Central memory CD4-positive, alpha-beta T cell (primary cell): ENCODE results near the gene PFKFB2.
A peak's percentile ranks its signal among the peaks of the same experiment; 100 is the strongest.

ENCODE experiments used
- DNase-seq: peaks from one replicate; pipeline ENCODE4 v3.0.0; 2022
- total RNA-seq, 3 experiments: gene quantifications; one replicate each; lab custom pipeline; 2026; lab: John Stamatoyannopoulos, UW

PFKFB2 gene
- 7.1 to 12.3 (median 11.4) reads per million in 3 experiments for total RNA-seq

GRCh38 chr1:207052911-207053769, at the start of gene PFKFB2:
TSS of gene PFKFB2 (plus strand) at chr1:207053275. CDS start at chr1:207054718, 1,443 bp downstream.
- DNase-seq = peak; percentile 94

- no peak for DNase-seq
These were observed 47.9 kb upstream of the PFKFB2 start for GRCh38 chr1:207004931-207005830.

- DNase-seq = no peak
These were observed 47.0 kb upstream of the PFKFB2 start for GRCh38 chr1:207006083-207006482.

GRCh38 chr1:207006914-207007313, 46.2 kb upstream of the PFKFB2 start:
- DNase-seq = no peak

GRCh38 chr1:207007352-207008033, 45.6 kb upstream of the PFKFB2 start:
- DNase-seq = no peak

GRCh38 chr1:207009182-207009850, 43.8 kb upstream of the PFKFB2 start:
- no peak for DNase-seq

- no peak for DNase-seq
These were observed 43.1 kb upstream of the PFKFB2 start for GRCh38 chr1:207009945-207010344.

GRCh38 chr1:207010726-207011125, 42.3 kb upstream of the PFKFB2 start:
- no peak for DNase-seq

- no peak for DNase-seq
These were observed 39.6 kb upstream of the PFKFB2 start for GRCh38 chr1:207013321-207014085.

- no peak for DNase-seq
These were observed 38.3 kb upstream of the PFKFB2 start for GRCh38 chr1:207014728-207015127.

- no peak for DNase-seq
These were observed 37.3 kb upstream of the PFKFB2 start for GRCh38 chr1:207015791-207016190.

GRCh38 chr1:207017615-207018559, 35.2 kb upstream of the PFKFB2 start:
- DNase-seq = no peak

GRCh38 chr1:207018707-207019106, 34.4 kb upstream of the PFKFB2 start:
- DNase-seq = no peak

- no peak for DNase-seq
These were observed 33.9 kb upstream of the PFKFB2 start for GRCh38 chr1:207019161-207019560.

- no peak for DNase-seq
These were observed 33.4 kb upstream of the PFKFB2 start for GRCh38 chr1:207019661-207020060.

GRCh38 chr1:207020065-207020708, 32.9 kb upstream of the PFKFB2 start:
- no peak for DNase-seq

GRCh38 chr1:207020709-207021107, 32.4 kb upstream of the PFKFB2 start:
- DNase-seq = no peak

GRCh38 chr1:207021139-207021861, 31.8 kb upstream of the PFKFB2 start:
- DNase-seq = no peak
